ENCODE data around the gene DNAJB6.

DNA sequence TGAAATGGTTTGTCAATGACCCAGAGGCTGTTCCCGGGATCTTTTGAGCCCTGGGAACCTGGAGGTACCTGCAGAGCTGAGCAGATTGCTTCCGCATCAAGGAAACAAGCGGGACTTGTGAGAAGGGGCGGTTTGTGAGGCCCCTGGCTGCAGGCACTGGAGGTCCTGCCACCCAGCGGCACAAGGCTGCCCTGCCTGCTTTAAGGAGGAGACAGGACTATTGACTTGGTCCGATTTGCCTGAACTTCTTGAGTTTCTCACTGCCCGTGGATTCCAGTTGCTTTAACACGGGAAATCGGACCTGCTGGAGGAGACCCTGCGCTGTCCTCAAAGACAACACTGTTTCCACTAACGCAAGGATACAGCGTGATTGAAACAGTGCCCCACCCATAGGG lies 130.1 kb downstream of the DNAJB6 start:
- TF ChIP-seq, protein P1, sequence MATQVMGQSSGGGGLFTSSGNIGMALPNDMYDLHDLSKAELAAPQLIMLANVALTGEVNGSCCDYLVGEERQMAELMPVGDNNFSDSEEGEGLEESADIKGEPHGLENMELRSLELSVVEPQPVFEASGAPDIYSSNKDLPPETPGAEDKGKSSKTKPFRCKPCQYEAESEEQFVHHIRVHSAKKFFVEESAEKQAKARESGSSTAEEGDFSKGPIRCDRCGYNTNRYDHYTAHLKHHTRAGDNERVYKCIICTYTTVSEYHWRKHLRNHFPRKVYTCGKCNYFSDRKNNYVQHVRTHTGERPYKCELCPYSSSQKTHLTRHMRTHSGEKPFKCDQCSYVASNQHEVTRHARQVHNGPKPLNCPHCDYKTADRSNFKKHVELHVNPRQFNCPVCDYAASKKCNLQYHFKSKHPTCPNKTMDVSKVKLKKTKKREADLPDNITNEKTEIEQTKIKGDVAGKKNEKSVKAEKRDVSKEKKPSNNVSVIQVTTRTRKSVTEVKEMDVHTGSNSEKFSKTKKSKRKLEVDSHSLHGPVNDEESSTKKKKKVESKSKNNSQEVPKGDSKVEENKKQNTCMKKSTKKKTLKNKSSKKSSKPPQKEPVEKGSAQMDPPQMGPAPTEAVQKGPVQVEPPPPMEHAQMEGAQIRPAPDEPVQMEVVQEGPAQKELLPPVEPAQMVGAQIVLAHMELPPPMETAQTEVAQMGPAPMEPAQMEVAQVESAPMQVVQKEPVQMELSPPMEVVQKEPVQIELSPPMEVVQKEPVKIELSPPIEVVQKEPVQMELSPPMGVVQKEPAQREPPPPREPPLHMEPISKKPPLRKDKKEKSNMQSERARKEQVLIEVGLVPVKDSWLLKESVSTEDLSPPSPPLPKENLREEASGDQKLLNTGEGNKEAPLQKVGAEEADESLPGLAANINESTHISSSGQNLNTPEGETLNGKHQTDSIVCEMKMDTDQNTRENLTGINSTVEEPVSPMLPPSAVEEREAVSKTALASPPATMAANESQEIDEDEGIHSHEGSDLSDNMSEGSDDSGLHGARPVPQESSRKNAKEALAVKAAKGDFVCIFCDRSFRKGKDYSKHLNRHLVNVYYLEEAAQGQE (IDR thresholded peaks at IDR 0.05; ENCODE audit: low read depth), result no peak
- TF ChIP-seq CREB1 (IDR thresholded peaks at IDR 0.05; ENCODE audit: low read depth) (no peak), TCF12 (IDR thresholded peaks at IDR 0.05; ENCODE audit: low read depth) (no peak), ZBTB7A (IDR thresholded peaks at IDR 0.05; ENCODE audit: low read depth) (no peak), NFIC (IDR thresholded peaks at IDR 0.05) (no peak), TAF1 (IDR thresholded peaks at IDR 0.05; ENCODE audit: low read depth) (no peak), FOXM1 (IDR thresholded peaks at IDR 0.05; ENCODE audit: borderline replicate concordance, low read depth) (no peak)
- TF ChIP-seq, protein P2, sequence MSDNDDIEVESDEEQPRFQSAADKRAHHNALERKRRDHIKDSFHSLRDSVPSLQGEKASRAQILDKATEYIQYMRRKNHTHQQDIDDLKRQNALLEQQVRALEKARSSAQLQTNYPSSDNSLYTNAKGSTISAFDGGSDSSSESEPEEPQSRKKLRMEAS (IDR thresholded peaks at IDR 0.05), result no peak
- TF ChIP-seq, protein P3, sequence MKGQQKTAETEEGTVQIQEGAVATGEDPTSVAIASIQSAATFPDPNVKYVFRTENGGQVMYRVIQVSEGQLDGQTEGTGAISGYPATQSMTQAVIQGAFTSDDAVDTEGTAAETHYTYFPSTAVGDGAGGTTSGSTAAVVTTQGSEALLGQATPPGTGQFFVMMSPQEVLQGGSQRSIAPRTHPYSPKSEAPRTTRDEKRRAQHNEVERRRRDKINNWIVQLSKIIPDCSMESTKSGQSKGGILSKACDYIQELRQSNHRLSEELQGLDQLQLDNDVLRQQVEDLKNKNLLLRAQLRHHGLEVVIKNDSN (IDR thresholded peaks at IDR 0.05), result no peak
